K562 (cell line): Measurements from ENCODE around the gene PRSS38. TPM values are rescaled to one million over a fixed set of nuclear protein-coding genes. Genes with fewer than 3 reads are reported as not detected.

Source experiments
- ATAC-seq: fragments of 200-7000 bp; cut with Tn5 transposase; 3 replicates; pipeline ENCODE4 v1.9.1; 2020; ENCODE audit warnings: moderate library complexity
- BruUV-seq: library from RNA; stranded (reverse); fragments of 400-500 nt; replicated peaks from 2 replicates; lab custom pipeline; 2021; lab: Mats Ljungman, UMichigan
- CTCF ChIA-PET: fragments of 300-600 bp; formaldehyde crosslinking; extraction: SDS; loops from one replicate; lab custom pipeline; 2021; ENCODE audit warnings: low intra/inter-chr PET ratio; lab: Yijun Ruan, JAX
- POLR2A ChIA-PET: fragments of 300-600, 350-650 bp; sonication (Branson Sonifier 250); formaldehyde crosslinking; extraction: SDS; loops from one replicate; lab custom pipeline; 2021; ENCODE audit warnings: antibody characterized with exemption, inconsistent platforms; lab: Yijun Ruan, JAX
- DNase-seq, 4 experiments: peaks; one replicate each; pipeline versions ENCODE4 v3.0.0 to v3.0.0-alpha.2; 2011 to 2018; ENCODE audit warnings: low spot score in 3 of 4, mixed read lengths in 3 of 4; ENCODE audit errors: extremely low read depth in 1 of 4
- FAIRE-seq: peaks from 2 replicates; lab custom pipeline; 2011; peaks lifted over from hg19 to GRCh38; lab: Jason Lieb, UNC
- H2AFZ ChIP-seq: 2 replicates; pipeline ENCODE4 v1.6.0; 2011; ENCODE audit warnings: low read depth, low read length, control low read depth, inconsistent platforms
- H3K27ac ChIP-seq: fragments of 200-600 bp; 3 replicates; pipeline ENCODE4 v1.8.0; 2011; ENCODE audit warnings: low read depth, mild to moderate bottlenecking, control low read depth, inconsistent platforms, low read length, moderate library complexity, mixed read lengths; ENCODE audit errors: extremely low read depth
- H3K27me3 ChIP-seq, 2 experiments: fragments of 300-600 bp in 1 of 2; 2 replicates in 1 of 2; 3 replicates in 1 of 2; pipeline versions ENCODE4 v1.6.0 to v1.8.0; 2011; ENCODE audit warnings: inconsistent platforms in 2 of 2, low read length in 2 of 2, mild to moderate bottlenecking in 1 of 2, mixed read lengths in 1 of 2, moderate library complexity in 1 of 2; ENCODE audit not compliant: control insufficient read depth in 2 of 2, insufficient read depth in 2 of 2
- H3K36me3 ChIP-seq: fragments of 300-600 bp; 3 replicates; pipeline ENCODE4 v1.8.0; 2011; ENCODE audit warnings: mild to moderate bottlenecking, low read length, inconsistent platforms; ENCODE audit not compliant: control insufficient read depth, insufficient read depth
- H3K4me1 ChIP-seq, 2 experiments: fragments of 200-600 bp in 1 of 2; replicated peaks in 1 of 2; 2 replicates in 1 of 2; 3 replicates in 1 of 2; pipeline versions ENCODE4 v1.5.1 to v1.8.0; 2011; ENCODE audit warnings: inconsistent platforms in 2 of 2, low read length in 2 of 2, mild to moderate bottlenecking in 1 of 2, mixed read lengths in 1 of 2, moderate library complexity in 1 of 2; ENCODE audit not compliant: control insufficient read depth in 2 of 2, insufficient read depth in 2 of 2
- H3K4me2 ChIP-seq: 2 replicates; pipeline ENCODE4 v1.6.1; 2011; ENCODE audit warnings: low read length, control low read depth, inconsistent platforms, mixed read lengths; ENCODE audit not compliant: insufficient read depth
- H3K4me3 ChIP-seq: fragments of 200-600 bp; sonication (generic), shearing (Covaris generic); 2 replicates; pipeline ENCODE4 v1.5.1; 2016; ENCODE audit warnings: control low read depth, inconsistent platforms
- H3K79me2 ChIP-seq: fragments of 200-600 bp; 3 replicates; pipeline ENCODE4 v1.8.0; 2011; ENCODE audit warnings: low read length, inconsistent platforms; ENCODE audit not compliant: control insufficient read depth, insufficient read depth
- H3K9ac ChIP-seq, 2 experiments: 2 replicates each; pipeline versions ENCODE4 v1.6.0 to v1.6.1; 2011; ENCODE audit warnings: low read depth in 2 of 2, low read length in 2 of 2, control low read depth in 1 of 2, inconsistent platforms in 1 of 2, mild to moderate bottlenecking in 1 of 2, mixed read lengths in 1 of 2; ENCODE audit not compliant: insufficient read depth in 1 of 2
- H3K9me1 ChIP-seq: one replicate; pipeline ENCODE4 v1.6.0; 2011; ENCODE audit warnings: inconsistent platforms, mild to moderate bottlenecking, low read length, moderate library complexity; ENCODE audit not compliant: control insufficient read depth, insufficient read depth
- H3K9me3 ChIP-seq: replicated peaks from 2 replicates; pipeline ENCODE4 v1.5.1; 2011; ENCODE audit warnings: low read depth, low read length, inconsistent platforms; ENCODE audit not compliant: control insufficient read depth, insufficient read depth
- H4K20me1 ChIP-seq: replicated peaks from 2 replicates; pipeline ENCODE4 v1.6.1; 2011; ENCODE audit warnings: low read length, inconsistent platforms, mixed read lengths; ENCODE audit not compliant: control insufficient read depth, insufficient read depth
- ASH1L ChIP-seq: fragments of 450-650 bp; IDR thresholded peaks from 2 replicates; pipeline ENCODE4 v1.6.1; 2018; ENCODE audit warnings: borderline replicate concordance, mild to moderate bottlenecking, low read depth; ENCODE audit not compliant: partially characterized antibody
- ATF3 ChIP-seq, 2 experiments: fragments of 450-650 bp in 1 of 2; sonication (generic) in 1 of 2; formaldehyde crosslinking in 1 of 2; IDR thresholded peaks in 1 of 2; conservative IDR thresholded peaks in 1 of 2; 2 replicates each; pipeline versions ENCODE4 v1.6.1 to v1.8.1; 2016 to 2023; ENCODE audit warnings: mild to moderate bottlenecking in 2 of 2, moderate library complexity in 2 of 2, inconsistent platforms in 1 of 2, missing genetic modification reagents in 1 of 2
- CBX2 ChIP-seq: fragments of 200-600 bp; sonication (generic); IDR thresholded peaks from one replicate; pipeline ENCODE4 v1.6.1; 2012; ENCODE audit warnings: mild to moderate bottlenecking, low read length, inconsistent platforms; ENCODE audit not compliant: insufficient read depth, poor library complexity, severe bottlenecking
- CCAR2 ChIP-seq: fragments of 200-400 bp; formaldehyde crosslinking; IDR thresholded peaks from 2 replicates; pipeline ENCODE4 v1.6.1; 2017; ENCODE audit warnings: mild to moderate bottlenecking, low read depth, low read length
- CSDE1 ChIP-seq, 2 experiments: fragments of 450-650 bp; IDR thresholded peaks; 2 replicates each; pipeline ENCODE4 v1.6.1; 2016; ENCODE audit warnings: mild to moderate bottlenecking in 1 of 2
- FOS ChIP-seq: IDR thresholded peaks from 3 replicates; pipeline ENCODE4 v1.6.1; 2011; ENCODE audit not compliant: insufficient read length; ENCODE audit errors: extremely low read depth
- GATA2 ChIP-seq: sonication (generic); formaldehyde crosslinking; IDR thresholded peaks from 2 replicates; pipeline ENCODE4 v1.4.0; 2020; ENCODE audit warnings: mild to moderate bottlenecking, missing genetic modification reagents
- JUNB ChIP-seq: fragments of 450-650 bp; formaldehyde crosslinking; conservative IDR thresholded peaks from 2 replicates; pipeline ENCODE4 v1.4.0; 2020; ENCODE audit warnings: mild to moderate bottlenecking
- JUND ChIP-seq, 2 experiments: IDR thresholded peaks; 2 replicates in 1 of 2; 3 replicates in 1 of 2; pipeline ENCODE4 v1.6.1; 2011; ENCODE audit warnings: borderline replicate concordance in 2 of 2, low read depth in 2 of 2, low read length in 2 of 2, improper control_type of control experiment in 1 of 2, missing biosample characterization in 1 of 2, missing genetic modification characterization in 1 of 2, missing genetic modification reagents in 1 of 2
- MLX ChIP-seq, 2 experiments: fragments of 450-650 bp in 1 of 2; sonication (generic) in 1 of 2; formaldehyde crosslinking; conservative IDR thresholded peaks; 2 replicates each; pipeline versions ENCODE4 v1.4.0 to v1.8.1; 2020 to 2022; ENCODE audit warnings: mild to moderate bottlenecking in 1 of 2, missing genetic modification reagents in 1 of 2
- MTF1 ChIP-seq: fragments of 250-450 bp; sonication (Bioruptor Pico); IDR thresholded peaks from 2 replicates; pipeline ENCODE4 v1.9.0; 2021; ENCODE audit warnings: moderate library complexity, mild to moderate bottlenecking, inconsistent platforms, borderline replicate concordance
- NFXL1 ChIP-seq: fragments of 450-650 bp; formaldehyde crosslinking; IDR thresholded peaks from 2 replicates; pipeline ENCODE4 v1.4.0; 2021; ENCODE audit warnings: mild to moderate bottlenecking
- NR0B1 ChIP-seq: fragments of 450-650 bp; IDR thresholded peaks from one replicate; pipeline ENCODE4 v1.6.1; 2018; ENCODE audit warnings: mild to moderate bottlenecking, moderate library complexity; ENCODE audit not compliant: partially characterized antibody
- SMARCA4 ChIP-seq: fragments of 450-650 bp; IDR thresholded peaks from 2 replicates; pipeline ENCODE4 v1.6.1; 2016
- SMC3 ChIP-seq: conservative IDR thresholded peaks from 2 replicates; pipeline ENCODE4 v1.6.1; 2011; ENCODE audit warnings: low read depth, low read length, improper control_type of control experiment; ENCODE audit not compliant: insufficient read depth
- SNIP1 ChIP-seq: fragments of 450-650 bp; IDR thresholded peaks from 2 replicates; pipeline ENCODE4 v1.7.1; 2017; ENCODE audit warnings: low read depth, mild to moderate bottlenecking
- ZNF134 ChIP-seq: fragments of 250-450 bp; sonication (Bioruptor Pico); conservative IDR thresholded peaks from 2 replicates; pipeline ENCODE4 v1.4.0; 2020
- ZNF146 ChIP-seq: IDR thresholded peaks from one replicate; pipeline ENCODE4 v1.6.1; 2018; ENCODE audit warnings: missing compliant biosample characterization; ENCODE audit not compliant: unreplicated experiment
- ZNF830 ChIP-seq: fragments of 250-450 bp; sonication (Bioruptor Pico); IDR thresholded peaks from 2 replicates; pipeline ENCODE4 v1.5.0; 2021; ENCODE audit warnings: mild to moderate bottlenecking
- ZSCAN32 ChIP-seq: fragments of 450-650 bp; formaldehyde crosslinking; IDR thresholded peaks from 2 replicates; pipeline ENCODE4 v1.4.0; 2020; ENCODE audit warnings: mild to moderate bottlenecking, moderate library complexity
- WGBS: fragments of 100-300 bp; shearing (Covaris generic); methylation state at CpG from one replicate; pipeline ENCODE4 v1.1.6; 2016; ENCODE audit warnings: low coverage, mixed read lengths; ENCODE audit not compliant: insufficient coverage; ENCODE audit errors: missing lambda C conversion rate; 5-methylcytosine and 5-hydroxymethylcytosine counted together
- in situ Hi-C: fragments of 300-500 bp; cut with MboI; formaldehyde crosslinking; loops from 4 replicates; pipeline ENCODE4 v1.15.0; 2018; ENCODE audit warnings: inconsistent platforms, mixed read lengths
- intact Hi-C: fragments of 100-400 bp; cut with micrococcal nuclease; formaldehyde crosslinking; loops from 2 replicates; pipeline ENCODE4 v1.14.2; 2022
- polyA plus RNA-seq, 8 experiments: library from polyadenylated mRNA; depleted of rRNA in 4 of 8; stranded (reverse) in 5 of 8; unstranded in 3 of 8; fragments of >200 nt; fragmentation: Nextera tagmentation in 2 of 8; fragmentation: Illumina TruSeq in 1 of 8; extraction: Ambion mirVana in 2 of 8; extraction: Trizol in 1 of 8; gene quantifications; 2 replicates each; pipeline versions ENCODE4 v1.2.1 to v1.2.3, GENCODE V29; 2011 to 2014; ENCODE audit warnings: inconsistent platforms in 1 of 8, missing spikeins in 1 of 8
- total RNA-seq, 7 experiments: library from RNA; depleted of rRNA in 6 of 7; stranded (reverse); fragments of >200 nt in 6 of 7; fragmentation: Illumina TruSeq in 2 of 7; extraction: Trizol in 2 of 7; gene quantifications; 2 replicates each; pipeline versions ENCODE4 v1.2.1 to v1.2.3, GENCODE V29; 2011 to 2021; ENCODE audit warnings: low replicate concordance in 1 of 7

Gene PRSS38
- total and polyA plus RNA-seq, 9 of the 15 experiments (the other 6 are each of a cell fraction or from before 2014, with no cell fraction given), result 0.09 to 0.14 TPM; not detected in 7

GRCh38 chr1:227848430-227848932, 33.0 kb downstream of the PRSS38 start:
- BruUV-seq, result no TSS peak
- no peaks in the 10 kb centered on the region for H3K9me3 ChIP-seq
- peaks cover 13 to 35% of the 10 kb centered on the region in 2 experiments for H3K4me1 ChIP-seq
- H3K36me3 ChIP-seq, result no peaks in the 10 kb centered on the region
- H3K9me1 ChIP-seq, result no peaks in the 10 kb centered on the region
- FAIRE-seq (no peak), ATAC-seq (peak; percentile 55), DNase-seq (peak; percentile 45 to 77 (median 46))
- H4K20me1 ChIP-seq, result no peaks in the 10 kb centered on the region
- 0% methylated on average over 3 of the region's 3 CpGs for WGBS
- H3K4me3 ChIP-seq, result no peak overlapping the region
- CTCF ChIA-PET, result no interaction called here
- POLR2A ChIA-PET, result interaction anchor here (0.6 to 1.4 kb wide), 4 partner anchors 8 to 124 kb away, joined by 3 to 8 read pairs (median 3); no protein-coding TSS in a partner anchor
- H3K9ac ChIP-seq, result peak overlapping the region in 1 of 2 experiments; percentile 40; a peak in 2 of 4 replicates
- no peaks in the 10 kb centered on the region for H3K27me3 ChIP-seq
- in situ Hi-C loops, result no loop called here
- peak overlapping the region; percentile 48; the same call in 1 of the 2 replicates for H3K4me2 ChIP-seq
- H2AFZ ChIP-seq, result peak overlapping the region; percentile 73
- peaks cover under 1% of the 10 kb centered on the region; the same call in 1 of the 3 replicates for H3K79me2 ChIP-seq
- intact Hi-C loops, result no loop called here
- peak overlapping the region; percentile 69 for H3K27ac ChIP-seq
- TF ChIP-seq SMC3 (no peak), GATA2 (CRISPR knock-in tag) (0 out of 2 replicates have a peak, but pooled peaks have one; percentile 32), CSDE1 (IDR thresholded peaks at IDR 0.05) (no peak), JUND (IDR thresholded peaks at IDR 0.05; ENCODE audit: borderline replicate concordance, low read depth, low read length) (peak; percentile 20; the same call in 1 of the 2 replicates), JUND (tag; IDR thresholded peaks at IDR 0.05; ENCODE audit: borderline replicate concordance, low read depth, low read length) (peak; percentile 33; the same call in 2 of the 3 replicates), ZNF146 (no peak), ZNF830 (no peak), ZSCAN32 (CRISPR knock-in tag) (no peak), MLX (CRISPR knock-in tag; conservative IDR thresholded peaks at IDR 0.05) (no peak), NR0B1 (no peak), ASH1L (no peak), JUNB (no peak), ZNF134 (CRISPR knock-in tag) (no peak), CCAR2 (no peak), SNIP1 (no peak), FOS (no peak), SMARCA4 (peak; percentile 92), NFXL1 (CRISPR knock-in tag) (no peak), MTF1 (CRISPR knock-in tag) (no peak), ATF3 (IDR thresholded peaks at IDR 0.05) (peak; percentile 19; the same call in 1 of the 2 replicates), ATF3 (CRISPR knock-in tag; conservative IDR thresholded peaks at IDR 0.05) (0 out of 2 replicates have a peak, but pooled peaks have one; percentile 44), CBX2 (no peak)
